HG02642 (cell line): ENCODE results near the gene GIT2.

ENCODE experiments used
- ATAC-seq: cut with Tn5 transposase; IDR thresholded peaks from one replicate; pipeline ENCODE4 v1.9.1; 2021; ENCODE audit warnings: mild to moderate bottlenecking; ENCODE audit not compliant: unreplicated experiment, poor library complexity

The GIT2 gene

DNA sequence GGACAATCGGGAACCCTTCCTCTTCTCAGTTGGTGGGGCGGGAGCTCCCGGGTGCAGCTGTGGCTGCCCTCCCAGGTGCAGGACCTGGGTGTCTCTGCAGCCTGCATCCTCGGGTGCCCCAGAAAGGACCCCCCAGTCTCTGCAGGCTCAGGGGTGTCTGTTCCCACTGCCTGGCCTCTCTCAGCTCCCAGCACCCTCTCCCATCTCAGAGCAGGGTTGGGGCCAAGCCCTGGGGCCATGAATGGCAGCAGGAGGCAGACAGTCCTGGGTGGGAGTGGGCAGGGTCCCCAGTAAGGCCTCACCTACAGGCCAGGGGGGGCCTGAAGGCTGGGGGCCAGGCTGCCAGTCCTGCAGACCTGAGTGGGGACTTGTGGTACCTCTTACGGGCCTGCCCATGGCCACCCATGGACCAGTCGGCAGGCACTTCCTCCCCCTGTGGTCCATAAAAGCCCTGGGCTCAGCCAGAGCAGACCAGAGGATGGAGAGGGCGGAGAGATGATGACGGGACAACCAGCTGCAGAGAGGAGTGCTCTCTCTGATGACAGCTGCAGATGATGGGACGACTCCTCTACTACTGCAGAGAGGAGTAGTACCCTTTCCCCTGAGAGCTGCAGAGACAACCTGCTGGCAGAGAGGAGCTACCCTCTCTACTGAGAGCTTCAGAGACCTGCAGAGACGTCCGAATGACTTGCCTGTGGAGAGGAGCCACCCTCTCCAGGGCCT is 69.5 kb downstream of the GIT2 start:
- ATAC-seq = no peak

DNA sequence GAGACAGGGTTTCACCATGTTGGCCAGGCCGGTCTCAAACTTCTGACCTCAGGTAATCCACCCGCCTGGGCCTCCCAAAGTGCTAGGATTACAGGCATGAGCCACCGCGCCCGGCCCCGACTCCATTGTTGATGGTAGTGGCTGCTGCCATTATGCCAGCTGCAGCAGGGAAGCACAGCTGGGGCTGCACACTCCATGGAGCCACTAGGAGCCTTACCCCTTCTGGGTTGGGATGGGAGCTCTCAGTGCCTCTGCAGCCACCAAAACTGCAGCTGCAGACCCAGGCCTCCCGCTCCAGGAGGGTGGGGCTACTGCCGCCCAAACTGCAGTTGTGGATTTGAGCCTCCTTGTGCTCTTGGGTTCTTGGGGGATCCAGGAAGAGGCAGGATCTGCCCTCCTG is 70.2 kb downstream of the GIT2 start:
- no peak for ATAC-seq

DNA sequence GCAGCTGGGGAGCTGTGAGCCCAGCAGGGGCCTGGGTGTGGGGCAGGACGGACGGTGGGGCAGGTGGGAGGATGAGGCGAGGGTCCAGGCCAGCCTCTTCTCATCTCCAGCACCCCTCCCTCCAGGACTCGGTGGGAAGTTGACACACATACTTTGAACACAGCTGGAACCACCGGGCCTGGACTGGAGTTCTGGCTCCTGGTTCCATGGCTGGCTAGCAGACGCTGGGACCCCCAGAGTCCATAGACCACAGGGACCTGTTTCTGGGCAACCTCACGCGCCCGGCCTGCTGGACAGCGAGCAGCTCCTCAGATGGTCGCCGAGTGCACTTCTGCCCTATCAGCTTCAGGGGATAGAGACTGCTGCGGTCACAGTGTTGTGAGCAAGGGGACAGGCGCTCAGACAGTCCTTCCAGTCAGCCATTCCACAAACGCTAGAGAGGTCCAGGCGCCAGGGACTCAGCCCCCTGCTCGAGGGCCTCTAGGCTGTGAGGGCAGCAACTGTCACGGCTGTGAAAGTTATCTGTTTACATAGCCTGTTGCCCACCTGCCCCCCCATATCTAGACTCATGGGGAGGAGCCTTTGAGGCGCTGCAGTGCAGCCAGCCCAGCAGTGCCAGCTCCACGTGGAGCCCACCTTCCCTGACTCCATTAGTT is 70.9 kb downstream of the GIT2 start:
- ATAC-seq = no peak

DNA sequence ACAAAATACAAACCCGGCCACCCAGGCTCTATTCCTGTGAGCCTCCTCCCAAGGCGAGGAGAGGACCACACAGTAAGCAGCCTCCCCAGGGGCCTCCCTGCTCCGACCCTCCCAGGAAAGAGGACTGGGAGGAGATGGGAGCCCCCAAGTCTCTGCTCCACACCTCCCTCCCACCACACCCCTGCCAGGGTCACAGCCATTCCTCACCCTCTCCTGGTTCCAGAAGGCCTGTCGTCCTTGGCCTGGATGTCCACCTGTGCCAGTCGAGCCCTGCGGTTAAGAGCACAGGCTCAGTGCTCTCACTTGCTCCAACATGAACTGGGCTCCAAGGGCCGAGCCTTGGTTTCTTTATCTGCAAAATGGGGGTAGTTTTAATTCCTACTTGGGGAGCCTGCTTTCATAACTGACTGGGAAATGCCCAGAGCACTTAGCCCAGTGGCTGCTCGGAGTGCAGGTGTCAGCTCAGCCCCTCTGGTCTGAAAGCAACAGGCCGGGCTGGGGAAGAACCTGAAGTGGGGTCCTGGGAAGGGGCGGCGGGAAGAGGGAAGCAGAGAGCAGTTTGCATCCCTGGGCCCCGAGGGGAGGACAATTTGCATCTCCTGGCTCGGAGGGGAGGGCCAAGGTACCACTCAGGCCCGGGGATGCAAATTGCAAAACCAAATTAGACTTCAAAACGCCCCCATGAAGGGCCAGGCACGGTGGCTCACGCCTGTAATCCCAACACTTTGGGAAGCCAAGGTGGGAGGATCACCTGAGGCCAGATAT is 72.5 kb downstream of the GIT2 start:
- ATAC-seq = no peak

DNA sequence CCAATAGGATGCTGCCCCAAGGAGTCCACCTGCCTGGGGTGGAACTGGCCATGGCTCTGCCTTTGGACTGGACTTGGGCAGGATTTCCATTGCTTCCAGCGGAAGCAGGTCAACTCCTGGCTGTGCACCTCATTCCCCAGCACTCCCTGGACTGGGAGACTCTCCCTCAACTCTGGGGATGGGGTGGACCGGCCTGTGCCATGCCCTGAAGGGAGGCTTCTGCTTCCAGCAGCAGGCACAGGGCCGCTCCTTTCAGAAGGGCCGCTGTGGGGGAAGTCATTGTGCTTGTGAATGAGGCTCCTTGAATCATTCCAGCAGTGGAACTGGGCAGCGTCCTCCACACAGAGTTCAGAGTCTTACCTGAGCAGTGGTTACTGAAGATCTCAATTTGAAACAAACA is 73.1 kb downstream of the GIT2 start:
- no peak for ATAC-seq

DNA sequence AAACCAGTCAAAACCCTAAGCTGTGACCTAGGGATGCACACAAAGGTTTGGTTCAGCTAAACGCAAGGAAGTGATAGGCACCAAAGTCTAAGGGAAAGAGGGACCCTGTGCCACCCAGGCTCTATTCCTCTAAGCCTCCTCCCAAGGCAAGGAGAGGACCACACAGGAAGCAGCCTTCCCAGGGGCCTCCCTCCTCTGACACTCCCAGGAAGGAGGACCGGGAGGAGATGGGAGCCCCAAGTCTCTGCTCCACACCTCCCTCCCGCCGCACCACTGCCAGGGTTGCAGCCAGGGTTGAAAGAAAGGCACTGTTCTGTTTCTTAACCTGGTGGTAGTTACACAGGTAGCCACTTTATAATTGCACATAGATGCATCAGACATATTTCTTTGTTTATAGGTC is 74.2 kb downstream of the GIT2 start:
- no peak for ATAC-seq

DNA sequence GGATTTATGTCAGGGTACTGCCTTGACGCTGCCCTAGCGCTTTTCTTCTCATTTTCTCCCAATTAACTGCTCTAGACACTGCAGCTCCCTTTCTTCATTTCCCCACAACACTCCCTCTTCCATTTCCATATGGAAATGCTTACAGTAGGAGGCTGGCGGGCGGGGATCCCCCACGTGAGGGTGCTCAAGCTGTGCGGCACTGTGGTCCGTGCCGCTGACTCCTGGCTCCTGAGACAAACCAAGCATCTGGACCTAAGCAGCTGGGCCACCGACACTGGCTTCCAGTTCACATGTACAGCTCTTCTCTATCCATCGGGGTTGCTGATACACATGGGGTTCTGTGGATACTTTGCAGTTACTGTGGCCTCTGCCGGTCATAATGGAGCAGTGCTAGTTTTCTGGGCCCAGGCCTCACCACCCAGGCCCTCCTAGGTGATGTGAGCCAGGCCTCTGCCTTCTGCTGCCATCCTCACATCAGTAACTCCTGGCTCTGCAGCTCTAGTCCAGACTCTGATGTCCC is 75.8 kb downstream of the GIT2 start:
- ATAC-seq = no peak

DNA sequence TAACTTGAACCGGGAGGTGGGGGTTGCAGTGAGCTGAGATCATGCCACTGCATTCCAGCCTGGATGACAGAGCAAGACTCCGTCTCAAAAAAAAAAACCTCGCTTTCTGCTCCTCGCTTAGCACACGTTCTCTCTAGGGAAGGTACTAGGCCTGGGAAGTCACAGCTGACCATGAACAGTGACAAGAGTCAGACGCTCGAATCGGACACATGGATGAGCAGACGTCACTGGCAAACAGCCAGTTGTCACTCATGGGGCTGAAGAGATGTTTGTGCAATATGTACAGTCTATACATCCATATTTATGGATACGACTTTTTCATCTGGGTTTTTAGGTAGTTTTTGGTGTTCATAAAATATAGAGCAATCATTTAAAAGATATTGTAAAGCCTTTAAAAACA is 76.7 kb downstream of the GIT2 start:
- ATAC-seq = no peak

DNA sequence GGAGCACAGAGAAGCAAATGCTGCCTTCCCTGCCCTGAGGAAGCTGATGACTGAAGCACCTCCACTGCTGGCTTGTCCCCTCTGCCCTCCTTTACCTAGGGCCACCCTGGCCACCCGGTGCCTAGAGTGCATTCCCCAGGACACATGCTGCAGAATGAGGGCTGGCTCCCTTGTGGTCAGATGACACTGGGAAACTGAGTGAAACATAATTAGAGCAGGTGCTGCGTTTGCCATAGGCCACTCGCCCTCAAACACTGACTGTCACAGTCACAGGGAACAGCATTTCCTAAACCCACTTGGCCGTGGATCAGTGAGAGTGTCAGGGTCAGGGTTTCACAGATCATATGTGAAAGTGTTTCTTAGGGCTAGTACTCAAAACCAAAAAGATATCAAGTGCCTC is 80.1 kb downstream of the GIT2 start:
- no peak for ATAC-seq

DNA sequence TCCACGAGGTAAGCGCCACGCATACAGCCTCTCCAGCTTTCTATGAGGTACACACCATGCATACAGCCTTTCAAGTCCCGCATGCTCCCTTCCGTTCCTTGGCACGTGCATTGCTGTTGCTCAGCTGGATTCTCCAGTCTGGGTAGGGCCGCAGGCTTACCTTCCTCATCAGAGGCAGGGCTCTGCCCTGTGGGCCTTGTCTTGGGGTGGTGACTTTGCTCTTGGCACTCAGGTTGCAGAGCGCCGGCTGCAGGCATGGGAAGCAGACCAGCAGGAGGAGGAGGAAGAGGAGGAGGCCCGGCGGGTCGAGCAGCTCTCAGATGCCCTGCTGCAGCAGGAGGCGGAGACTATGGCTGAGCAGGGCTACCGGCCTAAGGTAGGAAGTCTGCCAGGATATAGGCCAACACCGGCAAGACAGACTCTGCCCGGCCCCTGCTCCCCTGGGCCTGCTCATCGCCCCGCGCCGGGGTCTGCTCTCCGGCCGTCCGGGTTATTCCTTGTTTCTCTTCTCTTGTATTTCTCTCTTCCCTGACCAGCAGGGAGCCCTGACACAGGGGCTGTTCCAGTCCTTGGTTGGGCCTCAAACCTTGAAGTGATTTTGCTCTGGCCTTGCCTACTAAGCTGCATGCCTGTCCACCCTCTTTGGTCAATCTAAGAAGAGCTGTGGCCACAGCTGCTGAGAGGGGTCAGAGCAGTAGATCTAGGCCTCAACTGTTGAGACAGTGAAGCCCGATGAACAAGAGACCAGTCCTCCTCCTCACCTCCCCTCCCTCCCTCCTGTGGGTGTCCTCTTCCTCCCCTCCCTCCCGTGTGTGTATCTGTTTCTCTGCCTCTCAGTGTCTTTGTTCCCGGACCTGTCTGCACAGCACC is 80.8 kb downstream of the GIT2 start:
- ATAC-seq = no peak

DNA sequence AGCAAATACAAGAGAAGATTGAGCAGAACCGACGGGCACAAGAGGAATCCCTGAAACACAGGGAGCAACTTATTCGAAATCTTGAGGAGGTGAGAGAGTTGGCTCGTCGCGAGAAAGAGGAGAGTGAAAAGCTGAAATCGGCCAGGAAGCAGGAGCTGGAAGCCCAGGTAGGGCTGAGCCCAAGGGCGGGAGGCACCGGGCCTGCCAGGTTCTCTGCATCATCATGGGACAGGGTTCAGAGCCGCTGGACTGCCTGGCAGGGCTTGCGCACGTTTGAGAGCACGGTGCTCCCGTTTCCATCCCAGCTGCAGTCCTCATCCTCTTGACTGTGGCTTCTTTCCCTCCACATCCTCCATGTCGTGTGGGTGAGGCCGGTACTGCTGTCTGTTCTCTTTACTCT is 81.7 kb downstream of the GIT2 start:
- no peak for ATAC-seq

DNA sequence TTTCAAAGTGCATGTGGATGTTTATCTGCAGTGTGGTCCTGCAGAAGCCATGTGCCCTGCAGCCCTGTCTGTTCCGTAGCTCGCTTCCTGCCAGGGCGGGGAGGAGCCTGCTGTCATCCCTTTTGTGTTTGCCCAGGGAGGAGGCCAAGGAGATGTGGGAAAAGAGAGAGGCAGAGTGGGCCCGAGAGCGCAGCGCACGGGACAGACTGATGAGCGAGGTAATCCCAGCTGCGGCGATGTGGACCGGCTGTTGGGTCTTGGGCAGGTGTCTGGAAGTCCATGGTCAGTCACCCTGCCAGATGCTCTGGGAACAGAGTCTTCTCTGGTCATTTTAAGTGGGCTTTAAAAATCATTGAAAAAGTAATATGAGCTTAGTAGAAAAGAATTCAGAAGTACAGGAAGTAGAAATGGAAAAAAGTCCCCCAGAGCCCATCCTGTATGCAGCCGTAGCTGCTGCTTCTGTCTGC is 83.3 kb downstream of the GIT2 start:
- no peak for ATAC-seq

DNA sequence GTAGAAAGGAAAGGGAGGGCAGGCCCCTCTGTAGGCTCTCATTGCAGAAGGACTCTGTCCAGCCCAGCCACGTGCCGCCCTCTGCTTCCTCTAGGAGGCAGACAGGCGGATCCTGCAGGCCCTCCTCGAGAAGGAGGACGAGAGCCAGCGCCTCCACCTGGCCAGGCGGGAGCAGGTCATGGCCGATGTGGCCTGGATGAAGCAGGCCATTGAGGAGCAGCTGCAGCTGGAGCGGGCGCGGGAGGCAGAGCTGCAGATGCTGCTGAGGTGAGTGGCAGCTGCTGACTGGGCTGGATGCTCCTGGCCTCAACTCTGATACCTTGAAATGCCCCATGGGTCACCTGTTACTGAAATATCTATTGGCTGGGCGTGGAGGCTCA is 85.2 kb downstream of the GIT2 start:
- no peak for ATAC-seq

DNA sequence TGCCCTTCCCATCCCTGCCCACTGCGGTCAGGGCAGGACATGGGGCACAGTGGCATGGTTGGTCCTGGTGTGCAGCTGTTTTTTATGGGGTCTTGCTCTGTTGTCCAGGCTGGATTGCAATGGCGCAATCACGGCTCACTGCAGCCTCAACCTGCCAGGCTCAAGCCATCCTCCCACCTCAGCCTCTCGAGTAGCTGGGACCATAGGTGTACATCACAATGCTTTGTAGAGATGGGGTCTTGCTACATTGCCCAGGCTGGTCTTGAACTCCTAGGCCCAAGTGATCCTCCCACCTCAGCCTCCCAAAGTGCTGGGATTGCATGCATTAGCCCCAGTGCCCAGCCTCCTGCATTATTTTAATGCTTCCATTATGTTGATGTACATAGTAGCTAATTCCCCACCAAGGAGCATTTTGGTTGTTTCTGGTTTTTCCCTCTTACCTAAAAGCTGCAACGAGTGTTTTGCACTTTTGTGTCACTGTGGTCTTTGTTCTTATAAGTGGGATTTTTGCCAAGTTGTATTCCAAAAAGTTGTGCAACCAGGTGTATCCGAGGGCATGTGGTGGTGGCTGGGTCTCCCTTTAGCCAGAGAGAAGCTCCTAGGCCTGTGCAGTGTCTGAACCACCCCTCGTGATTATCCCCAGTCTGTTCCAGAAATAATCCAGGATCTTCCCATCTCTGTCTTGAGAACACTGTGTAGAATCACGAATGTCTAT is 85.8 kb downstream of the GIT2 start:
- ATAC-seq = no peak

DNA sequence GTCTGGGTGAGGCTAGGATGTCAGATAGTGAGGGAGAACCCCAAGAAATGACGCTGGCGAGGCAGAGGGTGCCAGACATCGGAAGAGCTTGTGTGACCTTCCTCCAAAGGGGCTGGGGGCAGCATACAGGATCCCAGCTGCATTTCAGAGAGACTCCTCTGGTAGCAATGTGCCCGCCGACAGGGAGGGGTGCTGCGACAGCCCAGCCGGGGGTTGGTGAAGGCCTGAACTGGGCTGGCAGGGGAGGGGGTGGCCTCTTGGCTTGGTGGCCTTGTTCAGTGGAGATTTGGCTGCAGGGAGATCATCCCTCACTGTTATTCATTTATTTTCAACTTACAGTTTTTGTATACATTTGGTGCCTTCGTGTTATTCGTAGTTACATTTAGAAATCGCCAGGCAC is 90.9 kb downstream of the GIT2 start:
- ATAC-seq = no peak

DNA sequence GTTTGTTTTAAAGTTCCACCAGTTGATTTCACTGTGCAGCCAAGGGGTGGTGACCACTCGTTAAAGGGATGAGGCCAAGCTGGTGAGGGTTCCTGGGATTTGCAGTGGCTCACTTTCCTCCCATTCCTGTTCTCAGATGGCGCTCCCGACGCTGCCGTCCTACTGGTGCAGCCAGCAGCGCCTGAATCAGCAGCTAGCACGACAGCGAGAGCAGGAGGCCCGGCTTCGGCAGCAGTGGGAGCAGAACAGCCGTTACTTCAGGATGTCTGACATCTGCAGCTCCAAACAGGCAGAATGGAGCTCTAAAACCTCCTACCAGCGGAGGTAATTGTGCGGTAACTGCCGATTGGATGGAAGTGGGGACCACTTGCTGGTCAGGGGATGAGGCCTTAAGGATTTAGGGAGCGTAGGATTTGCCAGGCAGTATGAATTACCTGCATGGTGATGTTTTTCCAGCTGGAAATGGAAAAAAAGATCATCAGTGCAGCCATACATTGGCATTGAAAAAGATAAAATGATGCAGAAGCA is 93.2 kb downstream of the GIT2 start:
- ATAC-seq = no peak

DNA sequence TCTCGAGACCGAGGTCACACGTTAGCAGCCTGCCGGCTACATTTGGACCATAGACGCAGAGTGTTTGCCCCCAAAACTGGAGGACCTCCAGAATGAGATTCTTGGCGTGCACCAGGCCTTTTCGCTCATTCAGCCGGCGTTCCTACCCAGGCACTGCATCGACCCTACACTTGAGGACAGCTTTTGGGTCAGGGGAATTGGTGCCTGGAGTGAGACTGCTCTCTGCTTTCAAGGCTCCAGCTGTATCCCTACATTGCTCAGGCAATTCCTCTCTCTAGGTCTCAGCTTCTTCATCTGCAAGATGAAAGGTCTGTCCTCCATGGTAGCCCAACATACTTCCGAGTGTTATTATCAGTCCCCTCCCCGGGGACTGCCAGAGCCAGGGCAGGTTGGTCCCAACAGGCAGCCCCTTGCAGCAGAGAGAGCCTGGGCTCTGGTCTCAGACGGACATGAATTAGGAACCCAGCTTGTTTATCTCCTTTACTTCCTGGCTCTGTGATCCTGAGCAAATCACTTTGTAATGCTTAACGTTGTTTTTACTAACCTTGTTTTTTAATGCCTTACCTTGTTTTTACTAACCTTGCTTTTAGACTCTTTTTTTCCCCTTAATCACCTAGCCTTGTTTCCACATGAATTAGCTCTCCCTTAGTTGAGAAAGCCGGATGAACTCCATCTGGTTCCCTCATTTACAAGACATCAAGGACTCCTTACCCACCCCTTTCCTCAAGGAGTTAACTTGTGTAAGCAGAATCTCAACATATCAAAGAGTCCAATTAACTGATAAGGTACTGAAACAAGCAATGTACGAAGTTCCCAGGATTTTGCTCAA is 95.2 kb downstream of the GIT2 start:
- ATAC-seq = peak; percentile 16
